ENCODE data around the gene RFESD. TPM values are rescaled to one million over a fixed set of nuclear protein-coding genes. Genes with fewer than 3 reads are reported as not detected.

The RFESD gene
- total and polyA plus RNA-seq, 2 of the 8 experiments (the other 6 are each of a cell fraction or from before 2014, with no cell fraction given), result 1.7 to 2.0 TPM

- no peak overlapping the region for H2BK12ac ChIP-seq (ENCODE audit: low read depth, low read length)
- no peak overlapping the region for H3K14ac ChIP-seq (ENCODE audit: insufficient read length)
- H3K79me1 ChIP-seq (ENCODE audit: low read depth, low read length), result no peaks in the 10 kb centered on the region
- H3K4me3 ChIP-seq (ENCODE audit: extremely low read depth in 1 of 4, insufficient read depth in 2 of 4, low read depth in 3 of 4, low read length in 4 of 4), result no peak overlapping the region
- WGBS, 2 experiments (ENCODE audit: extremely low coverage in 1 of 2, insufficient coverage in 1 of 2, insufficient read length in 1 of 2, insufficient replicate concordance in 2 of 2, low coverage in 1 of 2, low lambda C conversion rate in 2 of 2, missing lambda C conversion rate in 1 of 2), result 92% methylated on average over 1 of the region's 1 CpG; no CpG with 5 or more reads in 1 of the 2 experiments
- H3K9ac ChIP-seq (replicated peaks in 1 of 4; ENCODE audit: extremely low read depth in 1 of 4, low read depth in 3 of 4, low read length in 3 of 4), result no peak overlapping the region
- no peaks in the 10 kb centered on the region for H3K23me2 ChIP-seq (ENCODE audit: low read depth, low read length)
- ChIA-PET CTCF (ENCODE audit: partially characterized antibody) (interaction anchor here (0.9 to 5.0 kb wide), 6 partner anchors 9 to 683 kb away, joined by 3 to 42 read pairs (median 3); no protein-coding TSS in a partner anchor), POLR2A (ENCODE audit: partially characterized antibody) (interaction anchor here (0.6 kb wide), 1 partner anchor 53 kb away, joined by 3 read pairs; no protein-coding TSS in a partner anchor)
- TF ChIP-seq EZH2 (IDR thresholded peaks at IDR 0.05; ENCODE audit: low read depth, low read length, severe bottlenecking) (no peak), SP1 (IDR thresholded peaks at IDR 0.05; ENCODE audit: low read depth, low read length) (no peak), GTF2F1 (IDR thresholded peaks at IDR 0.05; ENCODE audit: borderline replicate concordance, low read depth, low read length) (no peak), POLR2A (IDR thresholded peaks at IDR 0.05; ENCODE audit: control extremely low read depth in 1 of 2, low read depth in 2 of 2, low read length in 2 of 2) (no peak), RBBP5 (IDR thresholded peaks at IDR 0.05; ENCODE audit: borderline replicate concordance, low read depth, low read length) (no peak), CREB1 (IDR thresholded peaks at IDR 0.05) (no peak)
- H3K79me2 ChIP-seq (ENCODE audit: control insufficient read depth in 1 of 2, insufficient read depth in 2 of 2, low read length in 2 of 2), result no peaks in the 10 kb centered on the region
- no peak overlapping the region for H3K4me2 ChIP-seq (ENCODE audit: insufficient read depth in 1 of 2, low read depth in 2 of 2, low read length in 2 of 2)
- DNase-seq (ENCODE audit: low read depth in 1 of 2, low spot score in 2 of 2), result no peak
- H3K36me3 ChIP-seq (ENCODE audit: control insufficient read depth in 2 of 4, insufficient read depth in 4 of 4, low read length in 3 of 4), result no peaks in the 10 kb centered on the region
- H2BK5ac ChIP-seq (ENCODE audit: low read depth, low read length), result no peak overlapping the region
- no peak overlapping the region for H4K91ac ChIP-seq (replicated peaks; ENCODE audit: insufficient read length, low read length)
- H3K4me1 ChIP-seq (replicated peaks in 1 of 4; ENCODE audit: control insufficient read depth in 3 of 4, insufficient read depth in 4 of 4, low read length in 3 of 4), result no peaks in the 10 kb centered on the region
- H3K9me3 ChIP-seq (ENCODE audit: insufficient read depth in 2 of 2, low read depth in 1 of 2, low read length in 1 of 2), result no peaks in the 10 kb centered on the region
- no peak for FAIRE-seq
- no peak overlapping the region for H2BK15ac ChIP-seq (ENCODE audit: low read length)
- no peaks in the 10 kb centered on the region for H4K20me1 ChIP-seq (replicated peaks in 1 of 2; ENCODE audit: control insufficient read depth in 1 of 2, insufficient read depth in 2 of 2, low read length in 2 of 2)
- H4K8ac ChIP-seq (ENCODE audit: extremely low read depth, insufficient read depth, low read length), result no peak overlapping the region
- no peak overlapping the region for H2AFZ ChIP-seq (ENCODE audit: low read length)
- no peak overlapping the region for H2BK120ac ChIP-seq (replicated peaks; ENCODE audit: low read depth, low read length)
- no peak overlapping the region for H2BK20ac ChIP-seq (ENCODE audit: low read length)
- H3K18ac ChIP-seq (ENCODE audit: extremely low read depth, low read length), result no peak overlapping the region
- no peak overlapping the region for H3K4ac ChIP-seq (replicated peaks; ENCODE audit: insufficient read length, low read depth, low read length)
- H3K27ac ChIP-seq (ENCODE audit: low read depth, low read length), result no peak overlapping the region
- no peak overlapping the region for H3K23ac ChIP-seq (ENCODE audit: insufficient read length)
- no peak overlapping the region for H3K56ac ChIP-seq (replicated peaks; ENCODE audit: insufficient read length, low read depth, low read length)
- no peaks in the 10 kb centered on the region for H3K27me3 ChIP-seq (replicated peaks in 1 of 4; ENCODE audit: control insufficient read depth in 3 of 4, extremely low read depth in 1 of 4, insufficient read depth in 3 of 4, low read length in 3 of 4)
- no peak overlapping the region for H2AK5ac ChIP-seq (ENCODE audit: low read depth, low read length)
- H4K5ac ChIP-seq (ENCODE audit: insufficient read length, low read depth, low read length), result no peak overlapping the region
Measured at GRCh38 chr5:95652849-95653248, 6.3 kb downstream of the RFESD start.

Data from H1 (cell line).